Endothelial cell of umbilical vein (primary cell): ENCODE results near the gene QDPR.

Source experiments
- MYC ChIP-seq: IDR thresholded peaks from one replicate; pipeline ENCODE4 v1.6.1; 2011; ENCODE audit warnings: mild to moderate bottlenecking, low read depth, low read length
- POLR2A ChIP-seq: IDR thresholded peaks from 2 replicates; pipeline ENCODE4 v1.6.1; 2012; ENCODE audit warnings: low read depth, mild to moderate bottlenecking, control low read depth, low read length
- POLR2AphosphoS5 ChIP-seq: IDR thresholded peaks from 2 replicates; pipeline ENCODE4 v1.6.1; 2012; ENCODE audit warnings: low read depth, mild to moderate bottlenecking, control low read depth, low read length, moderate library complexity; ENCODE audit not compliant: insufficient read depth

GRCh38 chr4:17447675-17448298, 64.1 kb downstream of the QDPR start:
- TF ChIP-seq POLR2AphosphoS5 (no peak), MYC (no peak), POLR2A (no peak)
